NCI-H82 treated with DMSO at 0.1 percent for 48 hours (cell line): Measurements from ENCODE around the gene SLC14A1.
A peak's percentile ranks its signal among the peaks of the same experiment; 100 is the strongest.

Experiments used
- DNase-seq: peaks from one replicate; lab custom pipeline; 2025; ENCODE audit not compliant: unreplicated experiment; lab: John Stamatoyannopoulos, UW

Gene SLC14A1

GRCh38 chr18:45722899-45723298 is 1.1 kb upstream of the SLC14A1 start:
- peak; percentile 2 for DNase-seq

GRCh38 chr18:45724601-45725000 is 620 bp downstream of the SLC14A1 start:
- DNase-seq = no peak

- no peak for DNase-seq
Observed at GRCh38 chr18:45725336-45725735, 1.4 kb downstream of the SLC14A1 start.

GRCh38 chr18:45726603-45727002 is 2.6 kb downstream of the SLC14A1 start:
- no peak for DNase-seq

GRCh38 chr18:45727068-45727467 is 3.1 kb downstream of the SLC14A1 start:
- DNase-seq = no peak

GRCh38 chr18:45728336-45729010 is 4.5 kb downstream of the SLC14A1 start:
- no peak for DNase-seq

GRCh38 chr18:45730832-45731575 is 7.0 kb downstream of the SLC14A1 start:
- DNase-seq = no peak

GRCh38 chr18:45731716-45732115 is 7.7 kb downstream of the SLC14A1 start:
- DNase-seq = no peak

GRCh38 chr18:45733535-45733934 is 9.6 kb downstream of the SLC14A1 start:
- DNase-seq = no peak

- DNase-seq = no peak
Observed at GRCh38 chr18:45734505-45734904, 10.5 kb downstream of the SLC14A1 start.

- no peak for DNase-seq
Observed at GRCh38 chr18:45734944-45735343, 11.0 kb downstream of the SLC14A1 start.

GRCh38 chr18:45738660-45739059 is 14.7 kb downstream of the SLC14A1 start:
- DNase-seq = no peak

GRCh38 chr18:45739268-45739667 is 15.3 kb downstream of the SLC14A1 start:
- DNase-seq = no peak

- no peak for DNase-seq
Observed at GRCh38 chr18:45739848-45740247, 15.9 kb downstream of the SLC14A1 start.

- no peak for DNase-seq
Observed at GRCh38 chr18:45741056-45741455, 17.1 kb downstream of the SLC14A1 start.

GRCh38 chr18:45745817-45746461 is 22.0 kb downstream of the SLC14A1 start:
- DNase-seq = no peak

GRCh38 chr18:45748501-45748900 is 24.5 kb downstream of the SLC14A1 start:
- no peak for DNase-seq

GRCh38 chr18:45749918-45750689 is 26.1 kb downstream of the SLC14A1 start:
- no peak for DNase-seq

- DNase-seq = no peak
Observed at GRCh38 chr18:45751766-45752165, 27.8 kb downstream of the SLC14A1 start.

GRCh38 chr18:45752681-45753080 is 28.7 kb downstream of the SLC14A1 start:
- DNase-seq = no peak

GRCh38 chr18:45753286-45753685 is 29.3 kb downstream of the SLC14A1 start:
- DNase-seq = no peak
